Stimulated activated CD8-positive, alpha-beta memory T cell treated with anti-CD3 and anti-CD28 coated beads, Interleukin-4, amount 100 ng/mL, for 48 hours (primary cell): Measurements from ENCODE around the gene IGIP.

Experiments
- DNase-seq: peaks from one replicate; pipeline ENCODE4 v3.0.0-alpha.2; 2020

Gene IGIP

GRCh38 chr5:140166911-140167310, 41.2 kb downstream of the IGIP start:
- DNase-seq: no peak

DNA sequence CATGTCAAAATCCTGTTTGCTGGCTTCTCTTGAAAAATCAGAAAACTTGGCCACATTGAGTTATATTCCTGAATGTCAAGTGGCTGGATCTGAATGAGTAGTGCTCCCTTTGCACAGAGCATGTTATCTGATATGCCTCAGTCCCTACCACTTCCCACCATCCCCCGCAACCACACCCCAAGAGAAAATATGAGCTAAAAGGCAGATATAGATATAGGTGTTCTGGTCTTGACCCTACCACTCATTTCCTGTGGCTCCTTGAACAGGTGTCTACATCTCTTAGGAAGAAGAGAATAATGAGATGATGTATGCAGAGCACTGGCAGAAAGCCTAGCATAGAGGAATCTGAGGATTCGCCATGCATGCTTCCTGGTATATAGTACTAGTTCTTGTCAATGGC, 42.6 kb downstream of the IGIP start:
- DNase-seq: no peak

- no peak for DNase-seq
These were observed 43.7 kb downstream of the IGIP start for GRCh38 chr5:140169410-140169809.

DNA sequence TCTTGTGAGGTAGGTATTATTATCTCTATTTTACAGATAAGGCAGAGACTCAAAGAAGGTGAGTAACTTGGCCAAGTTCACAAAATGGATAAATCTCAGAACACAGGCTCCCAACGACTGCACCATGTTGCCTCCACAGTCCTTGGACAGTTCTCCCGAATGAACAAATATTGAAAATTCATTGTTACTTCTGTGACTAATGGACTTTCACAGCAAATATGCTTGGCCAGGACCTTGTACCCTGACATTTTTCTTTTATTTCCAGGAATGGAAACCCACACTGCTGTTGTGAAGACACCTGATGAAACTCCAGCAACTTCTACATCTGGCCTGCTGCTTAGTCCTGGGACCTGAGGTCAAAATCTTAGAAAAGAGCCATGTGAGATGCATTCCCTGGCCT, 46.7 kb downstream of the IGIP start:
- DNase-seq: no peak

- no peak for DNase-seq
These were observed 48.3 kb downstream of the IGIP start for GRCh38 chr5:140174014-140174413.

GRCh38 chr5:140174465-140175366, 49.0 kb downstream of the IGIP start, which contains the start of gene CYSTM1:
Gene CYSTM1, plus strand, starts transcription at chr5:140175188. Its CDS starts 19,278 bp downstream, at chr5:140194466.
- DNase-seq: peak; percentile 96

DNA sequence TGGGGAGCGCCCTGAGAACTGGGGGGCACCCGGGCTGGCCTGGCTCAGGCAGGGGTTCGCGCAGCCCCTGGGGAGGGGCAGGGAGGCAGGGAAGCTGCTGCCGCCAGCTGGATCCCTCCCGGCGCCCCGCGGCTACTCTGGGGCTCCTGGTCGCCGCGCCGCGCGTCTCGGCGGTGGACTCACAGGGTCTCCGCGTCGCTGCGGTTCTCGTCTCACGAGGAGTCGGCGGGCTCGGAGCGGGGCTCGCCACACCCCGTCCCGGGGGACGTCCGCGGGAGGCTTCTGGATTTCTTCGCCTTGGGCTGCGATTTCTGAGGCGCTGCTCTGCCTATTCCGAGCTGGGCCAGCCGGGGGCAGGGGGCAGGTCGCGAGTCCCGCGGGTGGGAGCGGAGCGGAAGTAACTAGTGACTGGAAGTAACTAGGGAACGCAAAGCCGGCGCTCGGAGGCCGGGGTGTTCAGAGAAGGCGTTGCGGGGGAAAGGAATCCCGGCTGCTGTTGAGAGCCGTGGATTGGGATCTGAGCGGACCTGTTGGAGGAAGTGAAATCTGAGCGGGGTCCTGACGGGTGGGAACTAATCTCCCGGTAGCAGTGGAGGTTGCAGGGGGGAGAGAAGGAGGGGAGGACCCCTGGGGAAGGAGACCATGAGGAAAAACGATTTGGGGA, 49.8 kb downstream of the IGIP start:
- peak; percentile 74 for DNase-seq

DNA sequence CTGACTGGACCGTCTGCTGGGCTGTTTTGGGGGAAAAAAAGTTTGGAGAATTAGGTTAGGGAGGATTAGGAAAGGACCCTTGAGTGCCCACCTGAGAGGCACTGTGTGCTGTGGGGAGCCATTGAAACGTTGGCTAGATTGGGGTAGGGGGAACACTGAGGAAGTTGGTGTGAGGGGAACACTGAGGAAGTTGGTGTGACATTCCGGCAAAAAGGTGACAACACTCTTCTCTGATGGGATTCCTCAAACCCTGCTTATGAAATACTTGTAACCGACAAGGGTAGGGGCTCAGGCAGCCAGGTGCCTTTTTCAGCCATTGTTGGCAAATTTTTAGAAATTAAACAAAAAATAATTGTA, 50.3 kb downstream of the IGIP start:
- no peak for DNase-seq

DNA sequence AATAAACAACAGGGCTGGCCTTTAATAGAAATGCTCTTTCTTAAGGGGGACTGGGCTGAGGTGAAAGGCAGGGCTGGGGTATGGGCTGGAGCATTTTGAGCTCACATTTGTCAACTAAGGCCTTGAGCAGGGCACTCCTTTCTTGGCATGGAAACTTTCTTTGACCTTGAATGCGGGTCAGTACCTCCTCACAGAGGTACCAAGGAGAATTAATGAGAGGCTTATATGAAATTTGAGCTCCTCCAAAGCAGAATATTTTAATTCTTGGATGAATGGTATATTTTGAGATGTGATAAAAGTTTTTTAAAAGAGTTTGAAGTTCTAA, 52.3 kb downstream of the IGIP start:
- DNase-seq: no peak

DNA sequence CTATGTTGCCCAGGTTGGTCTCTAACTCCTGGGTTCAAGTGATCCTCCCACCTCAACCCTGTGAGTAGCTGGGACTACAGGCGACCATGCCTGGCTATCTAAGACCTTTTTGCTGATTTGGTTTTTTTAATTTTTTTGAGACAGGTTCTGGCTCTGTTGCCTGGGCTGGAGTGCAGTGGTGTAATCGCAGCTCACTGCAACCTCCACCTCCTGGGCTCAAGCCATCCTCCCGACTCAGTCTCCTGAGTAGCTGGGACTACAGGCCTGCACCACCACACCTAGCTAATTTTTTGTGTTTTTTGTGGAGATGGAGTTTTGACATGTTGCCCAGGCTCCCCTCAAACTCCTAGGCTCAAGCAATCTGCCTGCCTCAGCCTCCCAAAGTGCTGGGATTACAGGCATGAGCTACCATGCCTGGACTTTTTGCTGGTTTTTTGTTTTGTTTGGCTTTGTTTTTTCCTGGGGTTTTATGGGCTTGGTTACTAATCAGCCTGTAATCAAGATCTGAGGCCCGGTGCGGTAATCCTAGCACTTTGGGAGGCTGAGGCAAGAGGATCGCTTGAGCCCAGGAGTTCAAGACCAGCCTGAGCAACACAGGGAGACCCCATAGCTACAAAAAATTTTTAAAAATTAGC, 52.9 kb downstream of the IGIP start:
- no peak for DNase-seq
